A204.1 (cell line): ENCODE measurements around the gene FGFR3.

Source experiments
- FAIRE-seq: peaks from 2 replicates; lab custom pipeline; 2012; peaks lifted over from hg19 to GRCh38; lab: Jason Lieb, UNC

FGFR3 gene

GRCh38 chr4:1802720-1803522, 9.8 kb downstream of the FGFR3 start:
- FAIRE-seq, result no peak

GRCh38 chr4:1803523-1804423, 10.7 kb downstream of the FGFR3 start:
- FAIRE-seq, result no peak

GRCh38 chr4:1804638-1805492, 11.8 kb downstream of the FGFR3 start:
- FAIRE-seq, result no peak

- FAIRE-seq, result no peak
Observed at GRCh38 chr4:1805493-1806222, 12.6 kb downstream of the FGFR3 start.

DNA sequence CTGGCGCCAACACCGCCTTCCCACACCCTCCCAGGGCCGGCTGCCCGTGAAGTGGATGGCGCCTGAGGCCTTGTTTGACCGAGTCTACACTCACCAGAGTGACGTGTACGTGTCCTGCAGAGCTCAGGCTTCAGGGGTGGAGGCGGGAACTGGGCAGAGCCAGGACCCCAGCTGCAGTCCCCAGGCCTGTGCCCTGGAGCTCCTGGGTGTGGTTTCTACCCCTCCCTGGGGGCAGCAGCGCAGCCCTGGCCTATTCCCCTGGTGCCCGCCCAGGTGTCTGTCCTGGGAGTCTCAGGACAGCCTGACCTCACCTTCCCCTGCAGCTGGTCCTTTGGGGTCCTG, 13.1 kb downstream of the FGFR3 start:
- FAIRE-seq, result no peak

DNA sequence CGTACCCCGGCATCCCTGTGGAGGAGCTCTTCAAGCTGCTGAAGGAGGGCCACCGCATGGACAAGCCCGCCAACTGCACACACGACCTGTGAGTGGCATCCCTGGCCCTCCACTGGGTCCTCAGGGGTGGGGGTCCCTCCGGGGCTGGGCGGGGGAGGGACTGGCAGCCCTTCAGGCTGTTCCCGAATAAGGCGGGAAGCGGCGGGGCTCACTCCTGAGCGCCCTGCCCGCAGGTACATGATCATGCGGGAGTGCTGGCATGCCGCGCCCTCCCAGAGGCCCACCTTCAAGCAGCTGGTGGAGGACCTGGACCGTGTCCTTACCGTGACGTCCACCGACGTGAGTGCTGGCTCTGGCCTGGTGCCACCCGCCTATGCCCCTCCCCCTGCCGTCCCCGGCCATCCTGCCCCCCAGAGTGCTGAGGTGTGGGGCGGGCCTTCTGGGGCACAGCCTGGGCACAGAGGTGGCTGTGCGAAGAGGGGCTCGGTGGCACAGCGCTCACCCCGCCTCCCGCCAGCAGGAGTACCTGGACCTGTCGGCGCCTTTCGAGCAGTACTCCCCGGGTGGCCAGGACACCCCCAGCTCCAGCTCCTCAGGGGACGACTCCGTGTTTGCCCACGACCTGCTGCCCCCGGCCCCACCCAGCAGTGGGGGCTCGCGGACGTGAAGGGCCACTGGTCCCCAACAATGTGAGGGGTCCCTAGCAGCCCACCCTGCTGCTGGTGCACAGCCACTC, 13.7 kb downstream of the FGFR3 start:
- no peak for FAIRE-seq

DNA sequence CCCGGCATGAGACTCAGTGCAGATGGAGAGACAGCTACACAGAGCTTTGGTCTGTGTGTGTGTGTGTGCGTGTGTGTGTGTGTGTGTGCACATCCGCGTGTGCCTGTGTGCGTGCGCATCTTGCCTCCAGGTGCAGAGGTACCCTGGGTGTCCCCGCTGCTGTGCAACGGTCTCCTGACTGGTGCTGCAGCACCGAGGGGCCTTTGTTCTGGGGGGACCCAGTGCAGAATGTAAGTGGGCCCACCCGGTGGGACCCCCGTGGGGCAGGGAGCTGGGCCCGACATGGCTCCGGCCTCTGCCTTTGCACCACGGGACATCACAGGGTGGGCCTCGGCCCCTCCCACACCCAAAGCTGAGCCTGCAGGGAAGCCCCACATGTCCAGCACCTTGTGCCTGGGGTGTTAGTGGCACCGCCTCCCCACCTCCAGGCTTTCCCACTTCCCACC, 14.3 kb downstream of the FGFR3 start:
- FAIRE-seq, result no peak

GRCh38 chr4:1808396-1808795, 15.3 kb downstream of the FGFR3 start:
- FAIRE-seq, result no peak

DNA sequence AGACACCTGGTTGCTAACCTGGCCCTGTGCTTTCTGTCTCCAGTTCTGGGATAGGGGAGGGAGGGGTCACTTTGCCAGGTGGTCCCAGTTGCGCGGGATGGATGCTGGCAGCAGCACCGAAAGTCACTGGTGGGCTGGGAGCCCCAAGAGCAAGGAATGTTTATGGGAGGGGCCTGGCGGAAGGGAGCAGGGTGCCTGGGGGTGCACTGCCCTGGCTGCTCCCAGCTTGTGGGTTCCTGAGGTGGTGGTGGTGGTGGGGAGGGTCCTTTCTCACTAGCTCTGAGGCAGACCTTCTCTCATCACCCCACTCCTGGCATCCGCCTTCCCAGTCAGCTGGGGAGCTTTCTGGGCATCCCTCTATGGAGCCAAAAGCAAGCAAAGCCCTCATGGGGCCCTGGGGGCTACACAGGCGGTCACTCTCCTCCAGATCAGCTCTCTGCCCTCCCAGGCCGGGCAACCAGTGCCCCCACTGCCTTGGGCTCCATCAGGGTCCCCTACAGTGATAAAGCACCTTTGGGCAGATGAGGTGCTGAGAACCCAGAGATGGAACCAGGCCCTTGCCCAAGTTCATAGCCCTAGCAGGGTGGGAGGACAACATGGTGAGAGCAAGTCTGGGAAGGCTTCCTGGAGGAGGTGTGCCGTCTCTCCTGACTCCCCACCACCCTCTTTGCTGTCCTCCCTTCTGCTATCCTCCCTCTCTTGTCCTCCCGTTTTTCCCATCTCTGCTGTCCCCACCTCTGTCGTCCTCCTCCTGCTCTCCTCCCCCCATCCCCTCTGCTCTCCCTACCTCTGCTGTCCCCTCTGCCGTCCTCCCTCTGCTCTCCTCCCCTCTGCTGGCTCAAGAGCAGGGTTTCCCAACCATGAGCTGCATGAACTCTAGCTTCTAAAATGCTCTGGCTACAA, 16.0 kb downstream of the FGFR3 start:
- FAIRE-seq, result no peak

- FAIRE-seq, result no peak
Observed at GRCh38 chr4:1809754-1810502, 16.8 kb downstream of the FGFR3 start.

- no peak for FAIRE-seq
Observed at GRCh38 chr4:1810765-1811164, 17.7 kb downstream of the FGFR3 start.

DNA sequence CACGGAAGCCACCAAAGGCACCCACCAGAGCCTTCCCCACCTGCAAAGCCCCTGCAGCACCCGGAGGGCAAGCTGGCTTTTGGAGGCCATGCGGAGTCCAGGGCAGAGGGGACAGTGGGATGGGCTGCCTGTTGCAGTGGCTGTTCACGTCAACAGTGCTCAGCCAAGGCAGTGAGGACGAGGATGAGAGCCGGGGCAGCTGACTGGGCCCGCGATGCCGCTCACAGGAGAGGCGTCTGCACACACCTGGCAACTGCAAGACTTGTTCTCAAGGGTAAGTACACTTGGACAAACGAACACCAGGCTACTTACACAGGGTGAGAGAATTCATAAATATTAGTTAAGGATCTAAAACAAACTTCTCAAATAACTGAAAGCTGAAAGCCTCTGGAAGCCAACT, 19.6 kb downstream of the FGFR3 start:
- no peak for FAIRE-seq

- FAIRE-seq, result no peak
Observed at GRCh38 chr4:1813231-1813630, 20.1 kb downstream of the FGFR3 start.

GRCh38 chr4:1813915-1814314, 20.8 kb downstream of the FGFR3 start:
- no peak for FAIRE-seq

- no peak for FAIRE-seq
Observed at GRCh38 chr4:1814453-1814852, 21.4 kb downstream of the FGFR3 start.

DNA sequence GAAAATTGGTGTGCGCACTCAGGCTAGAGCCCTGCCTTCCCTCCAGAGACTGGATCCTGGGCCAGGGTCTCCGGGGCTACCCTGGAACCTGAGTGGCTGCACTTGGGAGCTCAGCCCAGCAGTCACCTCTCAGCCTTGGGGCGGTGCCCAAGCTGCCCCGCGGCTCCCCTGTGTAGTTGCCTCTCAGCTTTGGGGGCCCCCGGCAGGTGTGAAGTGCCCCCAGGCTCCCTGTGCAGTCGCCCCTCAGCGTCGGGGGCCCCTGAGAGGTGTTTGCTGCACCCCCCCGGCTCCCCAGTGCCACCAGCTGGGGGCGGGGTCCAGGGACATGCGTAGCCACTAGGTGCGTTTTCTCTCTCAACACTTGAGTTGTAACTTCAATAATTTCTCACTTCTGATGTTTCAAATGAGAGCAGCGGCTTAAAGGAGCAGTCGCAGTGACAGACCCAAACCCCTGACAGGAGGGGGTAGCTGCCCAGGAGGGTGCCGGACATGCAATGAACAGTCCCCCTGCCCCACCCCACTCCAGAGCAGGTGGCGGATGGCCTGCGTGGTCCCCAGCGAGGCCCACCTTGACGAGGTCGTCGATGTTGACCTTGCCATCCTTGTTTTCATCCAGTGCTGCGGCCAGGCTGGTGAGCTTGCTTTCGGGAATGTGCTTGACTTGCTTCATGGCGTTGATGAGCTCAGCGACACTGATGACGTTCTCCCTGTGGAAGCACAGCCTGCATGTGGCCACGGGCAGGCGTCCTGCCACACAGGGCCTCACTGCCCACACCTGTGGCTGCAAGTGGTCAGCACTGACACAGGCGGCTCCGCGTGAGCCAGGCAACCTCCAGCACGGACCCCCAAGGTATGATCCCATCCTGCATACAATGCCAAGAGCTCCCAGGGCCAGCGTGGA, 22.3 kb downstream of the FGFR3 start:
- no peak for FAIRE-seq

DNA sequence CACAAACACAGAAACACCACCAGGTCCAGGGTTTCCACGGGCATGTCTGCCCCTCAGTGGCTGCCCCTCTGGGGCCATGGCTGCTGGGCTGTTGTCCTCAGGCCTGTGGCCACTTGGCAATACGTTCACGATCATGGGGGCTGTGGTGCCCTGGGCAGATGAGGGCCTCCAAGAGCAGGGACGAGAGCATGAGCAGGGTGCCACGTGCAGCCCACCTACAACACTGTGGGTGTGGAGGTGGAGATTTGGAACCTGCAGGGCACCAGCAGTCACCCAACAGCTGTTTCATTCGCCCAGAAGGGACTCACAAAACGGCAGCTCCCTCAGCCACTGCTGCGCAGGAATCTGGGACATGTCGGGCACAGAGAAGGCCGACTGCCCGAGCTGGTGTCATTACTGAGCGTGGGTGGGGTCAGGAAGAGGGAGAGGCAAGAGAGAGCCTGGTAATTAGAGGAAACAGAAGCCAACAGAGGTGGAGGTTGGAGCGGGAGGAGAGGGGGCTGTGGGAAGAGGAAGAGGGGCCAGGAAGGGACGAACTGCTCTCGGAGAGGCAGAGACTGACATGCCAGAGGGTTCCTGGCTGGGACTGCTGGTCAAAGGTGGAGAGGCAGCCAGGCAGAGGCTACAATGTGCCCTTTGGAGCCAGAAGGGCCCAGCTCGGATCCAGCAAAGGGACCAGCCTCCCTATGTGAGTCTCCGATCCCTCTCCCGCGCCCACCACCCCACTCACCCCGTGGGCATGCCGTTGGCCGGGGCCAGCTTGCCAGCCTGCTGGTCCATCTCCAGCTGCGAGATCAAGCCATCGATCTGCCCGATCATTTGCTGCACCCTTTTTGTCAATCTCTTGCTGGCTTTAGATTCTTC, 23.1 kb downstream of the FGFR3 start:
- FAIRE-seq, result no peak
